LNCaP clone FGC (cell line): ENCODE data around the gene SIVA1.
"Not testable (repeated sequence)": the region's sequence is repeated elsewhere in the genome, so short reads cannot be mapped to it uniquely, and the experiment has no call there.

Experiments
- DNase-seq: peaks from one replicate; pipeline ENCODE4 v3.0.0-alpha.2; 2011; ENCODE audit warnings: low read depth
- H3K4me3 ChIP-seq: 2 replicates; pipeline ENCODE4 v1.5.1; 2011; ENCODE audit warnings: mild to moderate bottlenecking, low read depth, low read length, control low read depth
- TF ChIP-seq, protein P1 (sequence below): IDR thresholded peaks from 2 replicates; pipeline ENCODE4 v1.5.1; 2012; ENCODE audit warnings: mild to moderate bottlenecking; ENCODE audit not compliant: control insufficient read depth, insufficient read depth; ENCODE audit errors: extremely low read depth

The SIVA1 gene

DNA sequence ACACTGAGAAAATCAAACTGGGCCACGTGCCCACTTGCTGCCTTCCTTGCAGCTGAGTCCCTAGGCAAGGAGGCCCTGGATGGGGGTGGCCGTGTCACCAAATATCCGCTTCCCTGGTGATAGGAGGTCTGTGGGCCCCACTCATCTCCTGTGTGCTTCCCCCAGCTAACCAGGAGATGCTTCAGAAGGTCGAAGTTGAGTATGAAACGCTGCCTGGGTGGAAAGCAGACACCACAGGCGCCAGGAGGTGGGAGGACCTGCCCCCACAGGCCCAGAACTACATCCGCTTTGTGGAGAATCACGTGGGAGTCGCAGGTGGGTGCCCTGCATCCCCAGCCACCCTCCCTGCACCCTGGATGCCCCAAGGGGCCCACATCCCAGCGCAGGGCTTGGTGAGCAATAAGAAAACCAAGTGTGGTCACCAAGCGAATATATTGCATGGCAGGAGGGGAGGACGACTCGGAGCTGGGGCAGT lies 6.8 kb upstream of the SIVA1 start:
- TF ChIP-seq, protein P1, sequence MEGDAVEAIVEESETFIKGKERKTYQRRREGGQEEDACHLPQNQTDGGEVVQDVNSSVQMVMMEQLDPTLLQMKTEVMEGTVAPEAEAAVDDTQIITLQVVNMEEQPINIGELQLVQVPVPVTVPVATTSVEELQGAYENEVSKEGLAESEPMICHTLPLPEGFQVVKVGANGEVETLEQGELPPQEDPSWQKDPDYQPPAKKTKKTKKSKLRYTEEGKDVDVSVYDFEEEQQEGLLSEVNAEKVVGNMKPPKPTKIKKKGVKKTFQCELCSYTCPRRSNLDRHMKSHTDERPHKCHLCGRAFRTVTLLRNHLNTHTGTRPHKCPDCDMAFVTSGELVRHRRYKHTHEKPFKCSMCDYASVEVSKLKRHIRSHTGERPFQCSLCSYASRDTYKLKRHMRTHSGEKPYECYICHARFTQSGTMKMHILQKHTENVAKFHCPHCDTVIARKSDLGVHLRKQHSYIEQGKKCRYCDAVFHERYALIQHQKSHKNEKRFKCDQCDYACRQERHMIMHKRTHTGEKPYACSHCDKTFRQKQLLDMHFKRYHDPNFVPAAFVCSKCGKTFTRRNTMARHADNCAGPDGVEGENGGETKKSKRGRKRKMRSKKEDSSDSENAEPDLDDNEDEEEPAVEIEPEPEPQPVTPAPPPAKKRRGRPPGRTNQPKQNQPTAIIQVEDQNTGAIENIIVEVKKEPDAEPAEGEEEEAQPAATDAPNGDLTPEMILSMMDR, result no peak
- no peak overlapping the region for H3K4me3 ChIP-seq
- DNase-seq, result no peak

DNA sequence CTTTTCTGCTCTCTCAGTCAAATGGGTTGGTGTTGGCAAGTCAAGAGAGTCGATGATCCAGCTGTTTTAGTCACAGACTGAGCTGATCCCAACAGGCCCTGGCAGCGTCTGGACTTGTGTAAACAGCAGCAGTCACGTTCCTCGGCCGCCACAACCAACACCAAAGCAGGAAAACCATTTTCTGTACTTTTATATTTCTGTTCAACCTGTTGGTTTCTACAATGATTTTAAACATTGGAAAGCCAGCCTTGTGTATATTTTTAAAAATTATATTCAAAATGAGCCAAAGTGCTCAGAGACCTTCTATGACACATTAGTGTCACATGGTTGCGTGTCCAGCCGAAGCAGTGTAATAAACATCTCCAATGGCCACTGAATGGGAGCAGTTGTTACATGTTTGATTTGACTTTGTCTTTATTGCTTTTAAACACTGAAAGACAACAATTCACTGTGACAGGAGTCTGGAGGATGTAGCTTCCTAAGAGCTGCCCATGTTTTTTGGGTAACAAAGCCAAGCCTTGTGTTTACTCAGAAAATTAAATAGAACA lies 5.9 kb upstream of the SIVA1 start:
- DNase-seq, result peak; percentile 75
- TF ChIP-seq, protein P1, result no peak
- peak overlapping the region; percentile 2; the same call in 1 of the 2 replicates for H3K4me3 ChIP-seq

DNA sequence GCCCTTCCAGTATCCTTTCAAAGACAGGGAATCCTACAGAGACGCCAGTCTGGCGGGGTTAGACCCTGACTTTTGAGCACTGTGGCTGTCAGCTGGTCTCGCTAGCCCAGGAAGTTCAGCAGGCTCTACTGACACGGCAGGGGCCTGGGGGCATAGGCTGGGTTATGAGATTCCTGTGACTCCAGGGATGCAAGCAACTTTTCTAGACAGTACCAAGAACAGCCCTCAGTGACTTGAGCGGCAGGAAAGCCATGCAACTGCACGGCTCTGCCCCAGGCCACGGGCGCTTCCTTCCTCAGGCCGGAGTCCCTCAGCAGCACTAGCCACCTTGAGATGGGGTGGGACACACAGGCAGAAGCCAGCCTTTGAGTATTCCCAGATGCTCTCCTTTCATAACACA lies 5.1 kb upstream of the SIVA1 start:
- TF ChIP-seq, protein P1, result no peak
- no peak for DNase-seq
- H3K4me3 ChIP-seq, result no peak overlapping the region

DNA sequence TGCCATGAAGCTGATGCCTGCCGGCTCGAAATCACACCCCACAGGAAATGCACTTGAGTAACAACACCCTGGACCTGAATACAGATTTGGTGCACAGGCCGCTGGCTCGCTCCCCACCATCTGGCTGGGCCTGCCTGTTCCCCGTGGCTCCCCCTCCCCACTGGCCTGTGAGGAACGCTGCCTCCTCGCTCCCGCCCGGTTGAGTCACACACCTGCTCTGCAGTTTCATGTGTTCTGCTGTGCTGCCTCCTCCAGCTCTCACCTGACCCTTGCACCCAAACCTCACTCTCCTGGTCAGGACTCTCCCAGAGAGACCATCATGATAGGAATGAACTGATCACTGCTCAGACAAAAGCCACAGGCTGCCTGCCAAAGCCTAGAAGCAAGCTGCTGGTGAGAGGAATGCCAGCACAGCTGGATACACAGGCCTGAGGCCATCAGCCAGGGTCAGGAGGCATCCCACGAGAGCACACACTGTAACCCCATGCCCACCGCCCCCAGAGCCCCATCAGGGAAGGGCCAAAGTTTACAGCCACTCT lies 3.8 kb upstream of the SIVA1 start:
- H3K4me3 ChIP-seq, result no peak overlapping the region
- DNase-seq, result no peak
- TF ChIP-seq, protein P1, result no peak

GRCh38 chr14:104750056-104750752 lies 2.7 kb upstream of the SIVA1 start:
- no peak overlapping the region for H3K4me3 ChIP-seq
- TF ChIP-seq, protein P1, result no peak
- no peak for DNase-seq

- not testable (repeated sequence) for H3K4me3 ChIP-seq, DNase-seq
Measured at GRCh38 chr14:104750753-104751057, 2.2 kb upstream of the SIVA1 start.

DNA sequence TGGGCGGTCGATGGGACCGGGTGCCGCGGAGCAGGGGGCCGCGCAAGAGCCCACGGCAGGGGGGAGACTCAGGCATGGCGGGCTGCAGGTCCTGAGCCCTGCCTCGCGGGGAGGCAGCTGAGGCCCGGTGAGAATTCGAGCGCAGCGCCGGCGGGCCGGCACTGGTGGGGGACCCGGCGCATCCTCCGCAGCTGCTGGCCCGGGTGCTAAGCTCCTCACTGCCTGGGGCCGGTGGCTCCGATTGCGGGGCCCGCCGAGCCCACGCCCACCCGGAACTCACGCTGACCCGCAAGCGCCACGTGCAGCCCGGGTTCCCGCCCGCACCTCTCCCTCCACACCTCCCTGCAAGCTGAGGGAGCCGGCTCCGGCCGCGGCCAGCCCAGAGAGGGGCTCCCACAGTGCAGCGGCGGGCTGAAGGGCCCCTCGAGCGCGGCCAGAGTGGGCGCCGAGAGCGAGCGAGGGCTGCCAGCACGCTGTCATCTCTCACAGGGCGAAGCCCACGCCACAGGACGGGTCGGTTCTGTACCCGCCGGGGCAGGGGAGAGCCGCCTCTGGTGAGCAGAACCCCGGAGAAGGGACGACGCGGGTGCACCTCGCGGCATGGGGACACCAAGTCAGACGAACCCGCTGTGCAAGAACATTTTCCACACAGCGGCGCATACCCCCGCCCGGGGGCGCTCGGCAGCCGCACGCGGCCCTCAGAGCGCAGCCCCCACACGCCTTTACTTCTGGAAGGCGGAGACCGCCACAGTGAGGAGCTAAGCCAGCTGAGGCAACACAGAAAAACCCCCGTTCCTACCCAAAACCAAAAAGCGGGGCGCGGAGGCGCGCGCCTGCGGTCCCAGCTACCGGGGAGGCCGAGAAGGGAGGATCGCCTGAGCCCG lies 1.2 kb upstream of the SIVA1 start:
- TF ChIP-seq, protein P1, result no peak
- H3K4me3 ChIP-seq, result peak overlapping the region; percentile 56
- no peak for DNase-seq
